ENCODE measurements around the gene CR1.

DNA sequence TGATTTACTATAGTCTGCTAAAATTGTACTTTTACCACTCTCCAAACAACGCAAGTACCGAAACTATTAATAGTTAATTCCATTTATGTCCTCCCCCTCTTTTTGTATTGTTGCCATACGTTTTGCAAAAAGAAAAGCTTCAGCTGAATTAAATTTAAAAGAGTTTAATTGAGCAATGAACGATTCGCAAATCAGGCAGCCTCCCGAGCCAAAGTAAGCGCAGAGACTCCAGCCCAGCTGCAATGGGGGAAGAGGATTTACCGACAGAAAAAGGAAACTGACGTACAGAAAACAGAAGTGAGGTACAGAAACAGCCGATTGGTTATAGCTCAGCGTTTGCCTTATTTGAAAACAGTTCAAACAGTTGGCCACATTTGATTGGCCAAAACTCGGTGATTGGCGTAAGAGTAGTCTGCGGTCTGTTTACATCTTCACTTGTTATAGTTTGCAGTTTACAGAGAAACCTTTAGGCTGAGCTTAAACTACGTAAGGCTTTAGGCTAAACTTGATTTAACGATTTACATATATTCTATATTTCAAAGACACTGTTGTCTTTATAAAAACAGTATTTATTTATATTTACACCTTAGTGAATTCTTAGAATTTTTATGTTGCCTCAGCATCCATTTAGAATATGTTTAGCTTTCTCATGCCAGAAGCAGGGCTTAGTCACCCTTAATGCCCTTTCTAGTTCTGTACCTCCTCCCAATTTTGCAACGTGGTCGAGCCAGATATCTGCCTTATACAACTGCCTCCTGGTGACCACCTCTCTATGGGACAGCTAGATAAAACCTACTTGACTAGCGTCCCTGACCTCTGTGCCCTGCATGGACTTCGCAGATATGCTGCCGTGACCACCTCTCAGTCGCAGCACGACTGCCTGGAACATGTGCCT, 23.8 kb downstream of the CR1 start:
- TF ChIP-seq POLR2A (IDR thresholded peaks at IDR 0.05) (no peak), POLR2AphosphoS5 (IDR thresholded peaks at IDR 0.05) (no peak)
- TF ChIP-seq, protein P1, sequence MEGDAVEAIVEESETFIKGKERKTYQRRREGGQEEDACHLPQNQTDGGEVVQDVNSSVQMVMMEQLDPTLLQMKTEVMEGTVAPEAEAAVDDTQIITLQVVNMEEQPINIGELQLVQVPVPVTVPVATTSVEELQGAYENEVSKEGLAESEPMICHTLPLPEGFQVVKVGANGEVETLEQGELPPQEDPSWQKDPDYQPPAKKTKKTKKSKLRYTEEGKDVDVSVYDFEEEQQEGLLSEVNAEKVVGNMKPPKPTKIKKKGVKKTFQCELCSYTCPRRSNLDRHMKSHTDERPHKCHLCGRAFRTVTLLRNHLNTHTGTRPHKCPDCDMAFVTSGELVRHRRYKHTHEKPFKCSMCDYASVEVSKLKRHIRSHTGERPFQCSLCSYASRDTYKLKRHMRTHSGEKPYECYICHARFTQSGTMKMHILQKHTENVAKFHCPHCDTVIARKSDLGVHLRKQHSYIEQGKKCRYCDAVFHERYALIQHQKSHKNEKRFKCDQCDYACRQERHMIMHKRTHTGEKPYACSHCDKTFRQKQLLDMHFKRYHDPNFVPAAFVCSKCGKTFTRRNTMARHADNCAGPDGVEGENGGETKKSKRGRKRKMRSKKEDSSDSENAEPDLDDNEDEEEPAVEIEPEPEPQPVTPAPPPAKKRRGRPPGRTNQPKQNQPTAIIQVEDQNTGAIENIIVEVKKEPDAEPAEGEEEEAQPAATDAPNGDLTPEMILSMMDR (IDR thresholded peaks at IDR 0.05): no peak
